Osteoblast (primary cell): ENCODE results near the gene C19orf44. TPM values are rescaled to one million over a fixed set of nuclear protein-coding genes. Genes with fewer than 3 reads are reported as not detected.
"Not testable (repeated sequence)": the region's sequence is repeated elsewhere in the genome, so short reads cannot be mapped to it uniquely, and the experiment has no call there.

Source experiments
- DNase-seq: peaks from one replicate; pipeline ENCODE4 v3.0.0; 2011; ENCODE audit warnings: low spot score, mixed read lengths; ENCODE audit not compliant: insufficient read length; ENCODE audit errors: missing footprints
- H2AFZ ChIP-seq: 2 replicates; pipeline ENCODE4 v1.6.0; 2011; ENCODE audit warnings: mild to moderate bottlenecking, low read length
- H3K27ac ChIP-seq: 2 replicates; pipeline ENCODE4 v1.5.1; 2011; ENCODE audit warnings: mild to moderate bottlenecking, low read depth, low read length, moderate library complexity
- H3K27me3 ChIP-seq: 2 replicates; pipeline ENCODE4 v1.6.0; 2012; ENCODE audit warnings: mild to moderate bottlenecking, control low read depth, inconsistent platforms, low read length, moderate library complexity; ENCODE audit not compliant: insufficient read depth
- H3K36me3 ChIP-seq: 2 replicates; pipeline ENCODE4 v1.5.1; 2011; ENCODE audit warnings: mild to moderate bottlenecking, low read length, control low read depth, moderate library complexity; ENCODE audit not compliant: insufficient read depth
- H3K4me1 ChIP-seq: 2 replicates; pipeline ENCODE4 v1.5.1; 2011; ENCODE audit warnings: mild to moderate bottlenecking, low read length, control low read depth, moderate library complexity; ENCODE audit not compliant: insufficient read depth
- H3K4me2 ChIP-seq: 2 replicates; pipeline ENCODE4 v1.6.0; 2011; ENCODE audit warnings: mild to moderate bottlenecking, low read length; ENCODE audit not compliant: insufficient read depth
- H3K4me3 ChIP-seq: fragments of 200-600 bp; sonication (generic); 3 replicates; pipeline ENCODE4 v1.5.1; 2012; ENCODE audit warnings: mild to moderate bottlenecking, low read length, inconsistent platforms; ENCODE audit not compliant: insufficient read depth
- H3K79me2 ChIP-seq: 2 replicates; pipeline ENCODE4 v1.6.0; 2012; ENCODE audit warnings: mild to moderate bottlenecking, low read length, control low read depth, inconsistent platforms; ENCODE audit not compliant: insufficient read depth
- H3K9me3 ChIP-seq: 2 replicates; pipeline ENCODE4 v1.5.1; 2011; ENCODE audit warnings: low read depth, low read length, control low read depth
- H4K20me1 ChIP-seq: 2 replicates; pipeline ENCODE4 v1.6.0; 2012; ENCODE audit warnings: mild to moderate bottlenecking, low read length, control low read depth; ENCODE audit not compliant: insufficient read depth
- CTCF ChIP-seq: IDR thresholded peaks from 2 replicates; pipeline ENCODE4 v1.5.1; 2011; ENCODE audit warnings: mild to moderate bottlenecking, low read depth, low read length, moderate library complexity; ENCODE audit errors: extremely low read depth
- total RNA-seq: library from RNA; depleted of rRNA; stranded (reverse); fragments of >200 nt; gene quantifications from 2 replicates; pipeline ENCODE4 v1.2.3, GENCODE V29; 2012

C19orf44 gene
- total RNA-seq, result 7.2 and 7.7 TPM in 2 replicates

- peak; percentile 97 for DNase-seq
- TF ChIP-seq CTCF, result no peak
- H3K4me3 ChIP-seq, result peak within 1 kb of the TSS; percentile 93
- no peaks in the 10 kb centered on the region for H4K20me1 ChIP-seq
- peaks cover 12% of the 10 kb centered on the region for H3K79me2 ChIP-seq
- H3K36me3 ChIP-seq, result peaks cover 4% of the 10 kb centered on the region
- H3K27me3 ChIP-seq, result no peaks in the 10 kb centered on the region
- H3K9me3 ChIP-seq, result no peaks in the 10 kb centered on the region
- peak within 1 kb of the TSS; percentile 93 for H3K4me2 ChIP-seq
- H2AFZ ChIP-seq, result peak within 1 kb of the TSS; percentile 98
- peaks cover 4% of the 10 kb centered on the region for H3K4me1 ChIP-seq
- H3K27ac ChIP-seq, result peak within 1 kb of the TSS; percentile 94
Observed at GRCh38 chr19:16495982-16496612, at the start of gene C19orf44, which contains the start of gene CALR3. TSS of gene C19orf44 (plus strand) at chr19:16496394. CDS start at chr19:16500793, 4,399 bp downstream. TSS of gene CALR3 (minus strand) at chr19:16496167. CDS start at chr19:16496129, 38 bp downstream.

DNA sequence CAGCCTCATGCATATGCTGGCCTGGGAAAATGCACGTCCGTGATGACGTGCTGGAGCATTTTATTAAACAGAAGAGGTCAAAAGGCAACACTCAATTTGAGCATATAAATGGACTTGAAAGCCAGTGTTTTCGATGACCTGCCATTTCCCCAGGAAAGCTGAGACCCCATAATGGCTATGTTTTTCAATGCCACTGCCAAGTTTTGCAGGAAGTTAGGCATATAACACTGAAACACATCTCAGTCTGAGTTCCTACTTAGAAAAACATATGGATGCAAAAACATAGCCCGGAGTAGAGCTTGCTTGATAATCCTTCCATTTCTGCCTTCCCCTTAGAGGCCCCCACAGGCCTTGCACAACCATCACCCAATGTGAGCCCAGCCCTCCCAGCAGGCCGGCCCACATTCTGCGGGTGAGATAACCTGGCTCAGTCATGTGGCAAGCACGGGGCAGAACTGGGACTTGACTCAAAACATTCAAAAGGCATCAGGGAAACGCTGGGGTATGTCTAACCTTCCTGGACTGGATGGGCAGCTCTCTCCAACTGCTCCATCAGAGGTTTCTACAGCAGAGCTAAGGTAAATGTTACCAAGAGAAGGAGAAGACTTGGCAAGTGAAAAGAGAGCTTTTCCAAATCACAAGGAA is 49.3 kb upstream of the C19orf44 start:
- H3K4me3 ChIP-seq, result no peak overlapping the region
- no peak overlapping the region for H2AFZ ChIP-seq
- H3K27ac ChIP-seq, result peak overlapping the region; percentile 64
- H3K79me2 ChIP-seq, result peaks cover 87% of the 10 kb centered on the region
- H3K4me2 ChIP-seq, result peak overlapping the region; percentile 53
- H3K36me3 ChIP-seq, result no peaks in the 10 kb centered on the region
- H3K4me1 ChIP-seq, result peaks cover 21% of the 10 kb centered on the region
- no peaks in the 10 kb centered on the region for H3K27me3 ChIP-seq
- peak; percentile 94 for DNase-seq
- peaks cover 50% of the 10 kb centered on the region for H4K20me1 ChIP-seq
- no peak for TF ChIP-seq CTCF
- no peaks in the 10 kb centered on the region for H3K9me3 ChIP-seq

DNA sequence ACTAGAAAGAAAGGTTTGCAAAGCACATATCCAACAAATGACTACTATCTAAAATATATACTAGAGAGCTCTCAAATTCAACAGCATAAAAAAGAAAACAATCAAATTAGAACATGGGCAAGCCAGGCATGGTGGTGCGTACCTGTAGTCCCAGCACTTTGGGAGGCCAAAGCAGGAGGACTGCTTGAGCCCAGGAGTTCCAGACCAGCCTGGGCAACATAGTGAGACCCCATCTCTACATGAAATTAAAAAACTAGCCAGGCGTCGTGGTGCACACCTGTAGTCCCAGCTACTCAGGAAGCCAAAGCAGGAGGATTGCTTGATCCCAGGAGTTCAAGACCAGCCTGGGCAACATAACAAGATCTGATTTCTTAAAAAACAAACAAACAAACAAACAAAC is 47.3 kb upstream of the C19orf44 start:
- not testable (repeated sequence) for H3K9me3 ChIP-seq, H3K4me2 ChIP-seq, H3K36me3 ChIP-seq, H3K4me3 ChIP-seq, H3K27me3 ChIP-seq, DNase-seq, H3K27ac ChIP-seq, H2AFZ ChIP-seq
- peaks cover 37% of the 10 kb centered on the region for H4K20me1 ChIP-seq
- H3K79me2 ChIP-seq, result peaks cover 81% of the 10 kb centered on the region
- peaks cover 23% of the 10 kb centered on the region for H3K4me1 ChIP-seq

DNA sequence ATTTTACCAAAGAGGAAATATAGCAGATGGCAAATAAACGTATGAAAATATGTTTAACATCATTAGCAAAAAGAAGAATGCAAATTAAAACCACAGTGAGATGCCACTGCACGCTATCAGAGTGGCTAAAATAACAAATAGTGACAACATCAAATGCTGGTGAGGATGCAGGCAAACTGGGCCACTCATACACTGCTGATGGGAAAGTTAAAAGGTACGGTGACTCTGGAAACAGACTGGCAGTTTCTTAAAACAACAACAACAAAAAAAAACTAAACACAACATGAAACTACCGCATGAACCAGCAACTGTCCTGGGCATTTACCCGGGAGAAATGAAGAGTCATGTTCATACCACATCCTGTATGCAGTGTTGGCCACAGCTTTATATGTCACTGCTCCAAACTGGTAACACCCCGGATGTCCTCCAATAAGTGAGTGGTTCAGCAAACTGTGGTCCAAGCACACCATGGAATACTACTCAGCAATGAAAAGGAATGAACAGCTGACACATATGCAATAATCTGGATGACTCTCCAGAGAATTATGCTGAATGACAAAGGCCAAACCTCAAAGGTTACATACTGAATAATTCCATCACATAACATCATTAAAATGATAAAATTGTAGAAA is 46.7 kb upstream of the C19orf44 start:
- peaks cover 28% of the 10 kb centered on the region for H3K4me1 ChIP-seq
- H4K20me1 ChIP-seq, result peaks cover 36% of the 10 kb centered on the region
- no peaks in the 10 kb centered on the region for H3K9me3 ChIP-seq
- peaks cover 81% of the 10 kb centered on the region for H3K79me2 ChIP-seq
- DNase-seq, result peak; percentile 26
- H3K4me3 ChIP-seq, result no peak overlapping the region
- H3K27ac ChIP-seq, result no peak overlapping the region
- no peak for TF ChIP-seq CTCF
- no peaks in the 10 kb centered on the region for H3K27me3 ChIP-seq
- no peaks in the 10 kb centered on the region for H3K36me3 ChIP-seq
- H3K4me2 ChIP-seq, result no peak overlapping the region
- H2AFZ ChIP-seq, result no peak overlapping the region
